ENCODE results near the gene CDKN1A.
"Not testable (repeated sequence)": the region's sequence is repeated elsewhere in the genome, so short reads cannot be mapped to it uniquely, and the experiment has no call there.

The CDKN1A gene

GRCh38 chr6:36699348-36699747 is 20.8 kb downstream of the CDKN1A start:
- DNase-seq = no peak

GRCh38 chr6:36700071-36700812 is 21.7 kb downstream of the CDKN1A start:
- DNase-seq = no peak

- no peak for DNase-seq
These were observed 22.3 kb downstream of the CDKN1A start for GRCh38 chr6:36700831-36701230.

- DNase-seq = no peak
These were observed 23.0 kb downstream of the CDKN1A start for GRCh38 chr6:36701401-36701991.

DNA sequence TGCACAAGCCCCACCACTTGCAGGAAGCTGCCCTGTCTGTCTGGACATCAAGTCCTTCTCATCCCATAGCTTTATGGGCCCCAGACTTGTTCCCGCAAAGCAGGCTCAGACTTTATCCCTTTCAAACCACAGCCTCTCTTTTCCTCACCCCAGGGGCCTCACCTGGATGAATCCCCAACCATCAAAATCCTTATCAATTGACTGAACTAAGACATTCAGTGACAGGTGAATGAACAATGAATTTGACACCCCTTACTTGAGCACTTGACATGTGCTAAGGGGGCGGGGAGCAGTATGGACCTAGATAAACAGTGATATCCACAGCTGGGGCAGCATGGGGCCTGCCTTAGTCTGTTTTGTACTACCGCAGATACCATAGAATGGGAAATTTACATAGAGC is 24.1 kb downstream of the CDKN1A start:
- no peak for DNase-seq

DNA sequence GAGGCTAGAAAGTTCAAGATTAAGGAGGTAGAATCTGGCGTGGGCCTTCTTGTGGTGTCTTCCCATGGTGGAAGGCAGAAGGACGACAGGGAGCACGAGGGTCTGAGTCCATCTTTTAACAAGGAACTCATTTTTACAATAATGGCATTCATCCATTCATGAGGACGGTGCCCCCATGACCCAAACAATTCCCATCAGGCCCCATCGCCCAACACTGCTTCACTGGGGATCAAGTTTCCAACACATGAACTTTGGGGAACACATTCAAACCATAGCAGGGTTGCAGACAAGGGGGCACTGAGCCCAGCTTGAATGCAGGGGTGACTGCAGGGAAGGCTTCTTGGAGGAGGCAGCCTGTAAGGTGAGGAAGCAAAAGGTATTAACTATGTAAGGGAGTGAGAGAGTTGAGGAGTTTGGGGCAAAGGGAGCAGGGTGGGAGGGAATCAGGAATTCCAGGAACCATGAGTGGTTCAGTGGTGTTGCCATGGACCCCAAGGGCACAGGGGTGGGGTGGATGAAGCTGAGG is 24.6 kb downstream of the CDKN1A start:
- no peak for DNase-seq

DNA sequence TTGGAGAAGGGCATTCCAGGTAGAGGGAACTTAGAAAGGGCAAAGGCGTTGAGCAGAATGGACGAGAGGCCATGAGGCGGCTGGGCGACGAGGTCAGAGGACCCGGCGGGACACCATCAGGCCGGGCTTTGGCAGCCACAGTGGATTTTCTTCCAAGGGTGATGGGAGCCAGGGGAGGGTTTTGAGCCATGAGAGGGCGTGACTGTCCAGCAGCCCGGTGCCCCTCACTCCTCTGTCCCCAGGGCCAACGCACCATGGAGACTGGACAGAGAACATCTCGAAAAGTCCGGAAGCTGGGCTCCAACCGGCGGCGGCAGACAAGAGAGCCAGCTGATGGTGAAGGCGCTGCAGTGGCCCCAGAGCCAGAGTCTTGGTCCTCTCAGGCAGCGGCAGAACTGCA is 25.5 kb downstream of the CDKN1A start:
- no peak for DNase-seq

DNA sequence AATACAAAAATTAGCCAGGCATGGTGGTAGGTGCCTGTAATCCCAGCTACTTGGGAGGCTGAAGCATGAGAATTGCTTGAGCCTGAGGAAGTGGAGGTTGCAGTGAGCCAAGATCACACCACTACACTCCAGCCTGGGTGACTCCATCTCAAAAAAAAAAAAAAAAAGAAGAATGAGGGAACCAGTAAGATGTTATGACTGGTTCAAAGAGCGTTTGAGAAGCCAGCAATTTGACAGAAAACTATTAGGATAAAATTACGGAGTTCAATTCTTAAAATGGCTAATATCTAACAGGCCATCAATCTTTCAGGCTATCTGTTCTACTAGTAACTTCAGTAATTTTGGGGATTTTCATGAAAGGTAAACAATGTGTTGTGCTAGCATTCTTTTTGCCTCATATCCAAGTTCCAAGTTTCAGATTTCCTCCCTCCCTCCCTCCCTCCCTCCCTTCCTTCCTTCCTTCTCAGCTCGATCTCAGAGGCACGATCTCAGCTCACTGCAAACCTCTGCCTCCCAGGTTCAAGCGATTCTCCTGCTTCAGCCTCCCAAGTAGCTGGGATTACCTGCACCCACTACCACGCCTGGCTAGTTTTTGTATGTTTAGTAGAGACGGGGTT is 26.6 kb downstream of the CDKN1A start:
- not testable (repeated sequence) for DNase-seq

- no peak for DNase-seq
These were observed 27.8 kb downstream of the CDKN1A start for GRCh38 chr6:36706339-36706738.

DNA sequence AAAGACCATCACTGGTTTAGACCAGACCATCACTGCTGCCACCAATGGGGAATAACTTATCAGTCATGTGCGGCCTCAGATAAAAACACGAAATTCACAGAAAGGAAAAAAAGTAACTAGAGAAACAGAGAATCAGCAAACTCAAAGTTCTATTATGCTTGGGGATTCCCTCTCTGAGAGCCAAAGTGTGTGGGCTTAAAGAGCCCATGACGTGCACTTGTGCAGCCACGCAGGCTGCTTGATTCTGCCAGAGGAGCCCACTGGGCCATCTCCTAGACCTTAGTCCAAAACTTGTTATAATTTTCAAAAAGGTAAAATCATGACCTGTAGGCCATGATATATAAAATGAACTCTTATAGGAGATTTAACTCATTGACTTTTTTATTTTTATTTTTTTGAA is 34.3 kb downstream of the CDKN1A start:
- no peak for DNase-seq

- no peak for DNase-seq
These were observed 35.3 kb downstream of the CDKN1A start for GRCh38 chr6:36713846-36714245.

DNA sequence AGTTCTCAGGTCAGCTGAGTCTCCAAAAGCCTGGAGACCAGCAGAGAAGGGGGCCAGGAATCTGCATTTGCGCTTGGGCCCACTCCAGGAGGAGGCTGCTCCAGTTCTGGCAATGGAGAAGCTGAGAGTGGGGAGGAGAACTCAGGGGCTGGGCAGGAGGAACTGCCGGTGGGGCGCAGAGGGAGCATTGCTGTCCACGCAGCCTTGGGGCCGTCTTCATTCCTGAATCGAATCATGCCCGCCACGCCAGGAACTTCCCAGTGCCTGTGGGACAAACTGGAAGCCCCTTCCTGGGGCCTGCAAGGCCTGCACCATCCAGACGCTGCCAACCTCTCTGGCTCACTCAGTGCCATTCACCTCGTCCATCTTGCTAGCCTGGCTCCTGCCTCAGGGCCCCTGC is 36.0 kb downstream of the CDKN1A start:
- no peak for DNase-seq

DNA sequence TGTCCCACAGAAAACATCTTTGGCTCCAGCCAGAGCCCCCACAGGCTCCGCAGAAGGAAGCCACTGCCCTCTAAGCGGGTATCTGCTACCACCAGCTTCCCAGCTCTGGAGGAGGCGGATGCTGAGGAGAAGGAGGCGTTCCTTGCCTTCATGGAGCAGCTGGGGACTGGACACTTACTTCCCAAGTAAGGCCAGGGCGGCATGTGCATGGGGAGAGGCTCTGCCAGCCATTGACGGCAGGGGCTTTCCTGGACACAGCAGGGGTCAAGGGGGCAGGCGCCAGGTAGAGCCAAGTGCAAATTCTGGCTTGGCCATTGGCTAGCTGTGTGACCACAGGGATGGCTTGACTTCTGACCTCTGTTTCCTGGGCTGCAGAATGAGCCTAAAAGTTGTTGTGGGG is 37.0 kb downstream of the CDKN1A start:
- DNase-seq = no peak

DNA sequence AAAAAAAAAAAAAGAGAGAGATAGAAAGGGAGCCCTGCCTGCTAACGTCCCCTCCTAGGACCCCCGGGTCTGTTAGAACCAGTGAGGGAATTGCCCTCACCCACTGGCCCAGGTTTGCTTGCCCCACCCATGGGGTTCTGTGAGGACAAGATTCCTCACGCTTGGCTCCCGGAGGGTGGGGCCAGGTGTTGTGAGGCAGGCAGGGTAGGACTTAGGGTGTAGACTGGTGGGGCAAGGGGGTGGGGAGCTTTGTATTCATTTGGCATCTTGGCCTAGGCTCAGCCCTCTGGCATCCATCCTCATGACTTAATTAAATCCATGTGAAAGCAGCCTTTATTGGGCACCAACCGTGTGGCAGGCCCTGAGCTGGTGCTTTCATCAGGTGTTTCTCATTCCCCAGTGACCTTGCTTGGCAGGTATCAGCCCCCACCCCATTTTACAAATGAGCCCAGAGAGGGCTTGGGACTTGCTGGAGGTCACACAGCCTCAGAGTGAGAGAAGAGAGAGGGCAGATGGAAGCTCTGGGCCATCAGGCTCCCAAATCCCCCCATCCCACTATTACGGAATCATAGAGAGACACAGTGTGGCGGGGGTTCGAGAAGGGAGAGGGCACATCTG is 38.1 kb downstream of the CDKN1A start:
- DNase-seq = no peak

- DNase-seq = no peak
These were observed 38.8 kb downstream of the CDKN1A start for GRCh38 chr6:36717231-36717825.

DNA sequence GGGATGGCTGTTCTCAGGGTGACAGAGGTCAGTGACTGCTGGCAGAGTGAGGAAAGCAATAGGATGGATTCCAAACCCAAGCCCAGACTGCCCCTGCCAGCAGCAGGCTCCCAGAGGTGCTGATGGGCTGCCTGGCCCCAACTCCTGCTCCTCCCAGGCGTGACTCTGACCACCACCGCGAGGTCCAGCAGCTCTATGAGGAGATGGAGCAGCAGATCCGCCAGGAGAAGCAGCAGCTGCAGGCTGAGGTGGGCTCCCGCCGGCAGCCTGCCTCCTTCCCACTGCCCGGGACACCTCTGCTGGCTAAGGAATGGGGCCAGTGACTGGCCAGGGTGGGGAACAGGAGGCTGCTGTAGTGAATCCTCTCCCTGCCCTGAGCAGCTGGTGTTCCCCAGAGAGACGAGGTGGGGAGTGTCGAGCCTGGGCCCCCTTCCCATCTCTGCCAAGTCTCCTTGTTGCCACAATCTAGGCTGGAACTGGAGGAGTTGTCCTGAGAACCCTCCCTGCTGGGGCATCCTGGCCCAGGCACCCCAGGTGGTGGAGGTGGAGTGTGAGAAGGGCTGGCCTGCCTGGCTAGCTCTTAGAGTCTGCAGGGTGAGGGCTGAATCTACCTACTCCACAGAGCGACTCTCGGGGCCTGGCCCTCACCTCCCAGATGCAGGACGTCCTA is 39.5 kb downstream of the CDKN1A start:
- no peak for DNase-seq

GRCh38 chr6:36718560-36718959 is 40.0 kb downstream of the CDKN1A start:
- DNase-seq = no peak

- no peak for DNase-seq
These were observed 40.6 kb downstream of the CDKN1A start for GRCh38 chr6:36719126-36719525.

GRCh38 chr6:36720251-36721141 is 42.0 kb downstream of the CDKN1A start:
- DNase-seq = no peak

DNA sequence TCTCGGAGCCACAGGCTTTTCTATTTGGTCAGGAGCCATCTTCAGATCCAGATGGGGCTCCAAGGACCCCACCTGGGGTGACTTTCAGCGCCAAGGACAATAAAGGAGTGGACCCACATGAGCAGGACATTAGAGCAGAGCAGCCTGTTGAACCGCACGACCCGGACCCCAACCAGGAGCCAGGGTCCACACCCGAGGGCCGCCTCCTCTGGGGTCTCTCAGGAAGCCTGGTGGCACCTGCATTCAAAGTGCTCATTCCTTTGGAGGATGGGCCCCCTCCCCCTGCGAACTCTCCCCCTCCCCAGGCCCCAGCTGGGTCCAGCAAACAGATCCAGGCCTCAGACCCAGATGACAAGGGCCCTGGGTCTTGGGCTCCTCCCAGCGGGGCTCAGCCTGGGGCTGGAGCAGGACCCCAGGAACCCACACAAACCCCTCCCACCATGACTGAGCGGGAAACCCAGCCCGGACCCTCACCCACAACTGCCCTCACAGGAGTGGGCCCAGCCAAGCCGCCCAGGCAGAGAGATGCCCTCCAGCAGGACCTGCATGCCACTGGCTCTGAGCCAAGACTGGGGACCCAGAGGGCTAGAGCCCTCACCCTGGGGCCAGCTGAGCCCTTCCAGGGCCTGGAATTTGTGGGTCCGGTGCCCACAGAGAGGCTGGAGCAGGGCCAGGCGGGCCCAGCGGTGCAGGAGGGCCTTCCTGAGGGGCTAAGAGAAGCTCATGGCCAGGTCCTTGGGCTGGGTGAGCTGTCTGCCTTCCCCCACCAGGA is 43.0 kb downstream of the CDKN1A start:
- no peak for DNase-seq

GRCh38 chr6:36722365-36722764 is 43.9 kb downstream of the CDKN1A start:
- DNase-seq = no peak

All from stimulated activated CD4-positive, alpha-beta T cell treated with anti-CD3 and anti-CD28 coated beads, Interleukin-4, amount 100 ng/mL, for 24 hours (primary cell).